ENCODE results near the gene NCEH1.
"Not testable (repeated sequence)": the region's sequence is repeated elsewhere in the genome, so short reads cannot be mapped to it uniquely, and the experiment has no call there.

DNA sequence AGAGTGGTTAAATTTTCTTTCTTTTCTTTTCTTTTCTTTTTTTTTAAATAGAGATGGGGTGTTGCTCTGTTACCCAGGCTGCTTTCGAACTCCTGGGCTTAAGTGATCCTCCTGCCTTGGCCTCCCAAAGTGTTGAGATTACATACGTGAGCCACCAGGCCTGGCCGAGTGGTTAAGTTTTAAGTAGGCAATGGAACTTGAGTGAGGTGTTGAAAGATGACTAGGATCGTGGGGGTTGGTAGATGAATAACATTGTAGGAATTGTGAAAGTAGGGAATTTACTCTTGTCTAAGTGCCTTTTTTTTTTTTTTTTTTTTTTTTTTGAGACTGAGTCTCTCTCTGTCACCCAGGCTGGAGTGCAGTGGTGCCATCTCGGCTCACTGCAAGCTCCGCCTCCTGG lies 49.5 kb upstream of the NCEH1 start:
- TF ChIP-seq CTCF (IDR thresholded peaks at IDR 0.05; ENCODE audit: poor library complexity); EZH2 (IDR thresholded peaks at IDR 0.05; ENCODE audit: borderline replicate concordance): not testable (repeated sequence)
